GM19438 (cell line): Measurements from ENCODE around the gene UBASH3A.

ENCODE experiments used
- ATAC-seq: cut with Tn5 transposase; IDR thresholded peaks from one replicate; pipeline ENCODE4 v1.9.1; 2021; ENCODE audit warnings: low read depth; ENCODE audit not compliant: unreplicated experiment

The UBASH3A gene

DNA sequence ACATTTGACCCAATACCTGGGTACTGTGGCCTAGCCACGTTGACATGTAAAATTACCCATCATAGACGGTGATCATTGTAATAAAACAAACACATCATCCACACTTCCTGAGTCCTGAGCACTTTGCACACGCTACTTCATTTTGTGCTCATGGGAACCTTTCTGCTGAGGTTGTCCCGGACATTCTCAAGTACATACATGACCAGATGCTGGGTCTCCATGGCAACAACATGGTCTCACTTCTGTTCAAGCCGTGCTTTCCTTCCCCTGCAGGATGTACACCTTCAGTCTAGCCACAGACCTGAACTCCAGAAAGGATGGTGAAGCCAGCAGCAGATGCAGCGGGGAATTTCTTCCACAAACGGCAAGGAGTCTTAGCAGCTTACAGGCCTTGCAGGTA, 22.7 kb downstream of the UBASH3A start:
- no peak for ATAC-seq

DNA sequence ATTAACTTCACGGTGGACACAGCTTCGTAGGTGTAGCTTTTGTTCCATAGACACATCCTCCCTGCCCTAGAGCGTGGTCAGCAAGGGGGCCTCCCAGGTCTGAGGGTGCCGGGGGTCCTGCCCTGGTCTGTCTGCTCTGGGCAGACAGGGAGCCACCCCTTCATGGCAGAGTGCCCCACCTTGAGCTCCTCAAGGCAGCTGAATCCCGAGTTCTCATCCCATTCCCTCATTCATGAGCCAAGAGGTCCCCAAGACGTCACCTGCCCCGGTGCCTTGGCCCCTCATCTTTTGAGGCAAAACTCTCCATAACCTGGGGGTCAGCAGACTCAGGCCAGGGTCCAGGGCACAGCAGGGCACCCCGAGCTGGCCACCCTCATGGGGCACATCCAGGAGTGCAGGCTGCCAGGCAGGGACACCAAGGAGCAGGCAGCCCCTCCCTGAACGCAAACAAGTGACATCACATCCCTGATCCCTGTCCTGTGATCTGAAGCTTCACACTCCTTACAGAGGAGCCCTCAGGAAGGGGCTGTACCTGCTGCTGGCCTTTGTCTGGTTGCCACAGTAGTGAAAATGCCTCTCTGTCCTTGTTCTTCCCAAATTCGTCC, 23.3 kb downstream of the UBASH3A start:
- no peak for ATAC-seq

DNA sequence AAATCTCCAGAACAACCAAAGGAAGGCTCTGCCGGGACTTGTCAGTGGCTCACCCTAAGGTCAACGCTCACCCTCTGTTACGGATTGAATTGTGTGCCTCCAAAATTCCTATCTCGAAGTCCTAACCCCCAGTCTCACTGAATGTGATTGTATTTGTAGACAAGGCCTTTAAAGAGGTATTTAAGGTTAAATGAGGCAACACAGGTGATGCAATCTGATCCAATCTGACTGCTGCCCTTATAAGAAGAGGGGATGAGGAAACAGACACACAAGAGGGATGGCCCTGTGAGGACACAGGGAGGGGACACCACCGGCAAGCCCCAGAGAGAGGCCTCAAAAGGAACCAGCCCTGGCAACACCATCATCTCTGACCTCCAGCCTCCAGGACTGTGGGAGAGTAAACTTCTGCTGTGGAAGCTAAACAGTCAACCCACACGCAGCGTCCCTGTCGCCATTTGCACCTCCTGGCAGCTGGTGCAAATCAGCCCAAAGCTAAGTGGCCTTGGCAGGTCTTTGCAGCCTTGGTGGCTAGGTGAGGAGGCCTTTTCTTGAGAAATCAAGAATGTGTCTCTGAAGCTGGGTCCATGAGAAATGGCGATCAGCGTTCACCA, 24.2 kb downstream of the UBASH3A start:
- no peak for ATAC-seq

DNA sequence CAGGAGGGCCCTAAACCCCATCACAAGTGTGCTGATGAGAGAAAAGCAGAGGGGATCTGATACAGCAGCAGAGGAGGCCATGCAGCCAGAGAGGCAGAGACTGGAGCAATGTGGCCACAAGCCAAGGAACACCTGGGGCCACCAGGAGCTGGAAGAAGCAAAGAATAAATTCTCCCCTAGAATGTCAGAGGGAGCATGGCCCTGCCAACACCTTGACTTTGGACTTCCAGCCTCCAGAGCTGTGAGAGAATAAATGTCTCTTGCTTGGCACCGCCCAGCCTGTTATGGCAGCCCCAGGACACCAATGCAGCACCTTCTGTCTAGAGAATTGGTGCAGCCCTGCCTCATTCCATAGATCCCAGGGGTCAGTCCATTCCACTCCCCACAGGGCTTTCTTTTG, 25.3 kb downstream of the UBASH3A start:
- ATAC-seq = no peak

DNA sequence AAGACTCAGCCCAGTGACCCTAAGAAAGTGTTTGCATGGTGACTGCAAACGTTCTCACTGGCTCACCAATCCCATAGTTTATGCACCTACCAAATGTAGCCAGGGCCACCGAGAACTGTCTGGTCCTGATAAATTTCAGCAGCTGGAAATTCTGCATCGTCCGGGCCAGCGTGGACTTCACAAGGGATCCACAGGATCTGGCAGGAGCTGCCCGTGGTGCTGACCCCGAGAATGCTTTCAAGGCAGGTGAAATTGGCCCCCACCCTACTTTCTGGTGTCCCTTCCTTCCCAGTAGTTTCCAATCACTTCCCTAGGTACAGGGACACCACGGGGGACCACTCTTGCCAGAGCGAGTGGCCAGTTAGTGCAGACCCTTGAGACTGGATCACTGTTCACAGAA, 26.2 kb downstream of the UBASH3A start:
- no peak for ATAC-seq

DNA sequence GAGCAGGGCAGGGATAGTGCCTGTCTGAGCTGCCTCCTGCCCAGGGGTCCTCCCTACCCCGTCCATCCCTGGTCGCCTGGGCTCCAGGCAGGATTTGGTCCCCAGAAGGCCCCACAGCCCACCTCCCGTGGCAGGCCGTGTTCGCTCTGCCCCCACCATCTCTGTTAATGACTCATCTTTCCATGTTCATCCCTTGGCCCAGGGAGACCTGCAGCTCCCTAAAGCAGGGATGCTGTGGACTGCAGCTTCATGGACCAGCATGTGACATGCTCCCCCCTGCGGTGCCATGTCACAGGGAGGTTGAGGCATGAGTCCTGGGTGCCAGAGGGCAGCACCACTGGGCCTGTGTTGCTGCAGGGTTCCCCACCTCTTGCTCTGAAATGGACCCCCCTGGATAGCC, 26.8 kb downstream of the UBASH3A start:
- no peak for ATAC-seq

DNA sequence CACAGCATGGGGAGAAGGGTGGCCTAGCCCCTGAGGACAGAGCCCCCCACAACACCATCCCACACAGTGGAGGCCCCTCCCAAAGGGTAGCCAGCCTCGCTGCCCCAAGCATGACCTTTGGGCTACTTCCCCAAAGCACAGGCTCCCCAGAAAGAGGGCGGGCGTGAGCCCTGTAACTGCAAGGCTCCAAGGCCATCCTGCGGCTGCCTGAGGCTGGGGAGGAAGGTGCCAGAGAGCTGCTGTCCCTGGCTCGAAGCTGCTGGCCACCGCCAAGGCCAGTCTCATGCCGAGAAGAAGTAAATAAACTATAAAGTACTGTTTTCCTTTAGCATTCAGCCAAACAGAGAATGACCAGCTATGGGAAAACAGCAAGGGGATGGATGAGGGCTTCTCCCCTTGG, 27.5 kb downstream of the UBASH3A start:
- ATAC-seq = no peak

DNA sequence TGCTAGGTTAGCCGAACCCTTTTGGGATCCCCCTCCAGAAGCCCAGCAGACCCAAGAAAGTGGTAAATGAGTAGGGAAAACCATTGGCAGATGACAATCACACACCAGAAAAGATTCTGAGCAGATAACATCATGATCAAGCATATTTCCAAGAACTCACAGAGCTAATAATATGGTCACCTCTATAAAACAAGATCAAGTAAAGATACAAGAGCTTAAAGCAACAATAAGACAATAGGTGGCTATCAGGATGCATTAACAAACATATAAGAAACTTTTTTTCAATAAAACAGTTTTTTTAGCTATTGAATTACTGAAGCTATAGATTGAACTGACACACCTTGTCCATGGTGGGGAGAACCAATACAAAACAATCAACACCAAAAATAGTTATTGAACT, 29.0 kb downstream of the UBASH3A start:
- ATAC-seq = no peak

DNA sequence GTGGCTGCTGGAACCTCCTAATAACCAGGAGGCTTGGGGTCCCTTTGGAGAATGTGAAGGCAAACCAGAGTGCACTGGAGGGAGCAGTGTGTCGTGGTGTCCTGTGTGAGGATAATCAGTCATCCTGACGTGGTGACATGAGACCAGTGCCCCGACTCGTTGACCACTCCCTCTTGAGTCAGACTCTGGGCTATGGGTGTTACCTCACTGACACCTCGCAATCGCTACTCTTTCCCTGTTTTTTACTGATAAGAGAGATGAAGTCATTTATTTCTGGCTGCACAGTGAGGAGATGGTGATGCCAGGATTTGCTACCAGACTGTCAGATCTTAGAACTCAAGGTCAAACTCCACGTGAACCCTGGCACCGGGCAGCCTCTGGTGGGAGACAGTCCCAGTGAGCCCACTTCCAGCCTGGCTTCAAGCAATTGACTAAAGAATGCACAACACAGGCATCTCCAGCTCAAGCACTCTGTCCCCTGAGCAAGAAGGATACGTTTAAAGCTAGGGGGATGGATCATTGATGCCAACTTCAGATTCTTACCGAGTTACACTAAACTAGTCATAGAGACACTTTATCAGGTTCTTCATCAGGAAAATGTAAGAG, 30.3 kb downstream of the UBASH3A start:
- ATAC-seq = no peak

DNA sequence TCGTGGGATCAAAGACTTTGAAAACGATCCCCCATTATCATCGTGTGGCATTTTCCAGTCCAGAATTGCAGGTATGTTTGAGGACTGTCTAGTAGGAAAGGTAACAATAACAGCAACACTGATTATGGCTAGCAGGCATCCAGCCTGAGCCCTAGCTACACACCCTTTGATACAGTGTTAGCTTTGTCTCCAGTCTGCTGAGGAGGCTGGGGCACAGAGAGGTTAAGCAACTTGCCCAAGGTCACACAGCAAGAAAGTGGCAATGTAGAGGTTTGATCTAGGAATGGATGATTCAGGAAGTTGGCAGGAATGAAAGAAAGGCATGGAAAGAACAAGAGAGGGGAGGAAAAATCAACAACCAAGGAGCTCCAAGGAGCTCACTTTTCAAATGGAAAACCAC, 31.2 kb downstream of the UBASH3A start:
- ATAC-seq = no peak

DNA sequence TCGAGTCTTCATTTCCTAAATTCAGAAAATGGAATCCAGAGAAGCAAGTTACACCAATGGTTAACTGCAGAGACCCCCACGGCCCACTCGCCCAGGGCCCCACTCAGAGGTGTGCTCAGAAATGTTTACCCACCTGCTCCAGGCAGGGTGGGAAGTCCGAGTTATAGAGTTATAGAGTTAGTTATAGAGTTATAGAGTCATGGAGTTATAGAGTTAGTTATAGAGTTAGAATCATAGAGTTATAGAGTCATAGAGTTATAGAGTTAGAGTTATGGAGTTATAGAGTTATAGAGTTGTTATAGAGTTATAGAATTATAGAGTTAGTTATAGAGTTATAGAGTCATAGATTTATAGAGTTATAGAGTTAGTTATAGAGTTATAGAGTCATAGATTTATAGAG, 31.7 kb downstream of the UBASH3A start:
- ATAC-seq = no peak

DNA sequence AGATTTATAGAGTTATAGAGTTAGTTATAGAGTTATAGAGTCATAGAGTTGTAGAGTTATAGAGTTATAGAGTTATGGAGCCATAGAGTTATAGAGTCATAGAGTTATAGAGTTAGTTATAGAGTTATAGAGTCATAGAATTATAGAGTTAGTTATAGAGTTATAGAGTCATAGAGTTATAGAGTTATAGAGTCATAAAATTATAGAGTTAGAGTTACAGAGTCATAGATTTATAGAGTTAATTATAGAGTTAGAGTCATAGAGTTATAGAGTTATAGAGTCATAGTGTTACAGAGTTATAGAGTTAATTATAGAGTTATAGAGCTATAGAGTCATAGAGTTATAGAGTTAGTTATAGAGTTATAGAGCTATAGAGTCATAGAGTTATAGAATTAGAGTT, 32.1 kb downstream of the UBASH3A start:
- no peak for ATAC-seq

DNA sequence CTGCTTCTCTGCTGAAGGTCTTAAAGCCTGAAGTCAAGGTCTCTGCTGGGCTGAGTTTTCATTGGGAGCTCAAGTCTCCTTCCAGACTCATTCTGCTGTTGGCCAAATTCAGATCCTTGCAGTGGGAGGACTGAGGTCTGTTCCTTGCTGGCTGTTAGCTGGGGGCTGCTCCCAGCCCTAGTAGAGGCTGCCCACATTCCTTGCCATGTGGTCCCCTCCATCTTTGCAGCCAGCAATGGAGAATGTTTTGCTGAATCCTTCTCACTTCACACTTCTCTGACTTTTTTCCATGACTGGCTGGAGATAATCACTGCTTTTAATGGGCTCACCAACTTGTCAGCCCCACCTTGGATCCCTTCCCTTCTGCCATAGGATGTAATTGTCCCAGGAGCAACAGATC, 33.2 kb downstream of the UBASH3A start:
- no peak for ATAC-seq

DNA sequence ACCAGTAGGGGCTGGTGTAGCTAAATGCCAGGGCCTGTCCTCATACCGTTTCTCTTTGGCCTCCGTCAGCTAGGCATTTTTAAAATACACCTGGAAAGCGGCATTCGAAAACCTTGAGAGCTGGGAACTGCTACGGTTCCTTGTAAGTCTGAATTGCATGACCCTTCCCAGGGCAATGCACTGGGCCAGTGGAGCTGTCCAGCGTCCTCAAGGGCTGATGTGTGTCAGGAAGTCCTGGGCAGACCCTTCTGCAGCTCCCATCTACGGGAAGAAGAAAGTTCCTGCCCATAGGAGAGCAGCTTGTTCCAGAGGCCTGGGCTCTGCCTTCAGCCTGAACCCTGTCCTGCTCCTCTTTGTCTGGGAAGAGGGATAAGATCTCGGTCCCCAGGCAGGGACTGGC, 34.1 kb downstream of the UBASH3A start:
- ATAC-seq = no peak

DNA sequence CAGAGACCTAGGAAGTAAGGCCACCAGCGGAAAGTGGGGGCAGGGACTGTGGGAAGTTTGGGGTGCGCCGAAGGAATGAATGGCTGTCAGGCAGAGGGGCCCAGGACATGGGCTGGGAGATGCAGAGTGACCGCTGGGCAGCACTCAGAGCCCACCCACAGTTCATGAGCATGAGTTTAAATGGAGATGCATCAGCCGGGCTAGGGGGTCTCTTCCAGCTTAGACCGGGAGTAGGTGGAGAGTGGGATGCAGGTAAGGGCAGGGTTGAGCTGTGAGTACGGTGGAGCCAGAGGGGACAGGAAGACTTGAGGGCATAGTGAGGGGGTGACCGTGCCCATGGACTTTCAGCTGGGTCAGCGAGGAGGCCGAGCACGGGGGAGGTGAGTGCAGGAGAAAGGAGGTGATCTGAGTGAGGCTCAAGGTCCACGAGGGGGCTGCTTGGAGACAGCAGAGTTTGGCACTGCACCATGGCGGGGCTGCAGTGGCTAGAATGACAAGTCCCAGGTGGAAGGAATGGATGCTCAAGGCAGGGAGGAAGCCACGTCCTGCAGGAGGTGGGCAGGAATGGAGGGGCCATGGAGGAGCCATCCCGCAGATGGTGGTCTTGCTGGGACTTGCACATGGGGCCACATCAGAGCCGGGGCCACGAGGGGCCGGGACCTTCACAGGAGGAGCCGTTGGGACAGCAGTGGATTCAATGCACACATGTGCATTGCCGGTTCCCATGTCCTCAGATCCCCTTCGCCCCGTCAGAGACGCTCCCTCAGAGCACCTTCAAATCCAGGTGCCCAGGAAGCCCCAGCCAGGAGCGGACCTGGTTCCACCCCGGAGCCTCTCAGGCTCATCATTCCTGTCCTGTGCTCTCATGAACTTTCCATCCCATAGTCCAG, 34.9 kb downstream of the UBASH3A start:
- ATAC-seq = no peak

DNA sequence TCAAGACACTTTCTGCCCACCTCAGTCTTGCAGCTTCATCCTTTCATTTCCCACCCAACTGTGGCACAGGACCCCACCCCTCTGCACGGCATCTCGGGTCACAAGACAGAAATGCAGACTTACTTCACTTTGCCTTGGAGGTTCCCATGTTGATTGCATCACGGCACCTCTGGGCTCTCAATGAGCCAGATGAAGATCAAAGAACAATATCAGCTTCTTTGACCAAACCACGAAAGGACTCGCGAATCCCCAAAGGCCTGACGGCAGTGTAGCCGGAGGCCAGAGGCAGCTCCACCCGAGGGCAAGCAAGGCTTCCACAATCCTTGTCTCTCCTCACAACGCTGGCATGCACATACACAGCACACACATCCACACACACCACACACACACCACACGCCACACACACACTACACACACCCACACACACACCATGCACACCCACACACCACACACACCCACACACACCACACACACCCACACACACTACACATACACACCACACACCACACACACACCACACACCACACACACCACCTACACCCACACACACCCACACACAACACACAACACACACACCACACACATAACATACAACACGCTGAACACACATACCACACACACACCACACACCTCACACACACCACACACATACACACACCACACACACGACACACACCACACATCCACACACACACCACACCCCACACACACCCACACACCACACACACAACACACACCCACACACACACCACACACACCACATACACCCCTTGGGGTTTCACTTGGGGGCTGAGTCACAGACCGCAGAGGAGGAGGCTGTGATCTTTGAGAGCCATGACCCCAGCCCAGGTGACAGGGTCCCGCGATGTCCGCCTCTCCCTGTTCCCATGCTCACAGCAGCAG, 35.8 kb downstream of the UBASH3A start:
- ATAC-seq = no peak

DNA sequence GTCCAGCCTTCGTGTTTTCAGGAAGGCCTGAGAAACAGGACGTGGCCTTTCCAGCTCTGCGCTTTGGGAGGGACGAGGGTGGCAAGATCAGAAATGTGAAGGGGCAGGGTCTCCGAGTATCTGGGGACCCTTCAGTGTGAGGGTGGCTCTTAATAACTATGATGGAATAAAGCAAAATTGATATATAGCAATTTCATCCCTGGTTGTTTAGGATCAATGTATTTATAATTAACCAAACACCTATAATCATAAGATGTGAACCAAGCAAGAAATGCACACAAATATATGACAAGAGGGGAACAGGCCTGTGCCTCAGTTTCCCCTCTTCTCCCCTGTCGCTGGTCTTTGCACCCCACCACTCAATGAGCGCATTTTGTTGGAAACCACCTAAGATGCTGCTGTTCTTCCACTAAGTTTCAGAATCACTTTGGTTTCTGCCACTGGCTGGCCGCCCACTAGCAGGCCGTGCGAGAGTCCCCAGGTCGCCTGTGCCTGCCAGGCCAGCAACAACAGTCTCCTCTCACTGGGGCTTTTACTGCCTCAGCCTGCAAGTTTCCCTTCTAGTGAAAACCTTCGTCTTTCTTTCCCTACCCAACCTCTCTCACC, 36.6 kb downstream of the UBASH3A start:
- ATAC-seq = no peak

DNA sequence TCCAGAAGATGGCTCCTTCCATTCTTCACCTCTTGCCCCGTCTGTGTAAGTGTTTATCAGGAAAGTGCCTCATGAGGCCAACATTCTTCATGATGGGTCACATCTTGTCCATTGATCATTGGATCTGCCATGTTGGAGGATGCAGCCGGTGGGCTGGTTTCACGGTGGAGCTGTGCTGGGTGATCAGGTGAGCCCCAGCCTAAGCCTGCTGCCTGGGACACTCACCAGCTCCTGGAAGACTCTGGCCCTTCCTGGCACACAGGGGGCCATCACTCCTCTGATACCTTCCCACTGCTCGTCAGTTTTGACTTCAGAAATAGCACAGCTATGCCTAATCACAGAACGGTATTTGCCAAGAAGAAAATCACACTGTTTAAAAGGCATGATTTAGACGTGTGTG, 38.3 kb downstream of the UBASH3A start:
- no peak for ATAC-seq

DNA sequence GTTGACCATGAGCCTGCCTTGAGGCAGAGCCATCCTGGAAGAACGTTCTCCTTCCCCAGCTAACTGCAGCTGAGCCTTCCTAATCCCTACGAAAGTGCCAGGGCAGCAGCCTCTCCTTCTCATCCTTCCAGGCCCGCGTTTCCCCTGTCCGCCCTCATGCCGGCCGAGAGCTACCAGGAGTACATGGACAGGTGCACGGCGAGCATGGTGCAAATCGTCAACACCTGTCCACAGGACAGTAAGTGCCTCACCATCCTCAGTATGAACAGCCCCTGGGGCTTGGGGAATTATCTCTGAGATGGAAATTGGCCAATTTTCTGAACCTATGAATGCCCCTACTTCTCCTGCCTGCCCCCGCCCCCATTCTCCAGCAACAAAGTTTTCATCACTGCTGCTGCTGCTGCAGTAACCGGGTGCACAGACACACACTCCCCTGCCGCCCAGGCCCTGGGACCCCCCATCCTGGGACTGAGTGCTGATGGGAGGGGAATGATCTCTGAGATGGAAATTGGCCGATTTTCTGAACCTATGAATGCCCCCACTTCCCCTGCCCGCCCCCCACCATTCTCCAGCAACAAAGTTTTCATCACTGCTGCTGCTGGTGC, 39.6 kb downstream of the UBASH3A start:
- no peak for ATAC-seq
